ENCODE data around the gene CDYL. TPM values are rescaled to one million over a fixed set of nuclear protein-coding genes. Genes with fewer than 3 reads are reported as not detected.

CDYL gene
- total and polyA plus RNA-seq, 10 donors: 6.8 to 48.4 (median 35.3) TPM

DNA sequence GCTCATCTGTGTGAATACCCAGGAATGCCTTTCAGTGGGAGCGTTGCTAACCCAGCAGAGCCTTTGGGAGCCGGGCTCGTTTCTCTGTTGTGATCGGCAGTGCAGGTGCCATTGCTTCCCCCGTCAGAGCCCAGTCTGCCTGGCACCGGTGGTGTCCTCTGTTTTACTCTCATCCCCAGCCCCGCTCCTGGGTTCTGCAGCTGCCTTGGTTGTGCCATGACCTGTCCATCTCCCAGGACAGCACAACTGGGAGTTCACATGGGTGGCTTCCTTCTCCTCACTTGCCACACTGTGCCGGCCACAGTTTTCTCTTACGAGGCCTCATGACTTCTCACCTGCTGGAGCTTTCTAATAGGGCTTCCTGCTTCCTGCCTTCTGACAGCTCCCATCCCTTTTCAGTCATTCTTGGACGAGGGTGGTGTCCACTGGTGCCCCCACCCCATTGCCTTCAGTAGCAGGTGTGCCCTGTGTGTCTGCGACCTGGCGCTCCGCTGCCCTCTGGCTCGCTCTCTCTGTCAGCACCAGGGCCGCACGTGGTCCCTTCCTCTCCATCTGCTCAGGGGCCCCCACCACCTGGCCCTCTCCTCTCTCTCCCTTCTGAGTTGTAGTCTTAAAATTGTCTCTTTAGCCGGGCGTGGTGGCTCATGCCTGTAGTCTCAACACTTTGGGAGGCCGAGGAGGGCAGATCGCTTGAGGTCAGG, 116.7 kb downstream of the CDYL start:
- DNase-seq: no peak
- intact Hi-C loops (cut with DNase I; ENCODE audit: low total_unique reads): no loop called here
- Histone ChIP-seq H3K27me3 (replicated peaks in 1 of 7) (no peaks in the 10 kb centered on the region), H3K9me3 (no peaks in the 10 kb centered on the region), H3K4me1 (peaks cover 0 to 27% (median 9%) of the 10 kb centered on the region in 6 donors), H3K36me3 (peaks cover 0 to 59% (median 32%) of the 10 kb centered on the region in 6 donors), H3K27ac (no peak overlapping the region), H3K4me3 (no peak overlapping the region)
- TF ChIP-seq, protein P1, sequence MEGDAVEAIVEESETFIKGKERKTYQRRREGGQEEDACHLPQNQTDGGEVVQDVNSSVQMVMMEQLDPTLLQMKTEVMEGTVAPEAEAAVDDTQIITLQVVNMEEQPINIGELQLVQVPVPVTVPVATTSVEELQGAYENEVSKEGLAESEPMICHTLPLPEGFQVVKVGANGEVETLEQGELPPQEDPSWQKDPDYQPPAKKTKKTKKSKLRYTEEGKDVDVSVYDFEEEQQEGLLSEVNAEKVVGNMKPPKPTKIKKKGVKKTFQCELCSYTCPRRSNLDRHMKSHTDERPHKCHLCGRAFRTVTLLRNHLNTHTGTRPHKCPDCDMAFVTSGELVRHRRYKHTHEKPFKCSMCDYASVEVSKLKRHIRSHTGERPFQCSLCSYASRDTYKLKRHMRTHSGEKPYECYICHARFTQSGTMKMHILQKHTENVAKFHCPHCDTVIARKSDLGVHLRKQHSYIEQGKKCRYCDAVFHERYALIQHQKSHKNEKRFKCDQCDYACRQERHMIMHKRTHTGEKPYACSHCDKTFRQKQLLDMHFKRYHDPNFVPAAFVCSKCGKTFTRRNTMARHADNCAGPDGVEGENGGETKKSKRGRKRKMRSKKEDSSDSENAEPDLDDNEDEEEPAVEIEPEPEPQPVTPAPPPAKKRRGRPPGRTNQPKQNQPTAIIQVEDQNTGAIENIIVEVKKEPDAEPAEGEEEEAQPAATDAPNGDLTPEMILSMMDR (IDR thresholded peaks at IDR 0.05 in 8 of 11, conservative IDR thresholded peaks at IDR 0.05 in 3 of 11): no peak
- no peak for TF ChIP-seq POLR2A (IDR thresholded peaks at IDR 0.05)
- TF ChIP-seq POLR2AphosphoS5 (IDR thresholded peaks at IDR 0.05): peak in 1 of 3 donors; percentile 24
- 91 to 94% (median 91%) methylated on average over 20 of the region's 20 CpGs for whole genome bisulfite sequencing, 5 donors

DNA sequence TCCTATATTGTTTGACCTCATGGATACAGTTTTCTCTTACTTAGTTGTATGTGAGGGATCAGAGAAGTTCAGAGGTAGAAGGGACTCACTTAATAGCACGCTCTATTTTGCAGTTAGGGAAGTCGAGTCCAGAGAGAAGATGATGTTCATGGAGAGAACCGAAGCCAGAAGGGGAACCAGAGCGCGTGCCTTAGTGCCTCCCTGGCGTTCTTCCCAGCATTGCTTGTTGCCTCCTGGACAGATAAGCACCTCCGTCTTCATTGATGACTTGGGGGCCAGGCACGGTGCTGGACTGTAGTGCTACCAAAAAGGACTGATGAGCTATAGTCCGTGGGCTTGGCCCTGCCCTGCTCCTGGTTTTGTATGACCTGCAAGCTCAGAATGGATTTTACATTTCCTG, 117.8 kb downstream of the CDYL start:
- Histone ChIP-seq H3K36me3 (peaks cover 0 to 70% (median 42%) of the 10 kb centered on the region in 6 donors), H3K4me1 (peaks cover 0 to 16% (median 5%) of the 10 kb centered on the region in 6 donors), H3K27me3 (replicated peaks in 1 of 7) (no peaks in the 10 kb centered on the region), H3K27ac (no peak overlapping the region), H3K9me3 (peaks cover under 1 to 9% (median 5%) of the 10 kb centered on the region in 8 donors), H3K4me3 (no peak overlapping the region)
- TF ChIP-seq POLR2AphosphoS5 (IDR thresholded peaks at IDR 0.05) (no peak), POLR2A (IDR thresholded peaks at IDR 0.05) (no peak)
- TF ChIP-seq, protein P1 (IDR thresholded peaks at IDR 0.05 in 8 of 11, conservative IDR thresholded peaks at IDR 0.05 in 3 of 11): no peak
- no peak for DNase-seq
- intact Hi-C loops (cut with DNase I; ENCODE audit: low total_unique reads): no loop called here
- WGBS, 5 donors: 91 to 98% (median 94%) methylated on average over 9 of the region's 9 CpGs

DNA sequence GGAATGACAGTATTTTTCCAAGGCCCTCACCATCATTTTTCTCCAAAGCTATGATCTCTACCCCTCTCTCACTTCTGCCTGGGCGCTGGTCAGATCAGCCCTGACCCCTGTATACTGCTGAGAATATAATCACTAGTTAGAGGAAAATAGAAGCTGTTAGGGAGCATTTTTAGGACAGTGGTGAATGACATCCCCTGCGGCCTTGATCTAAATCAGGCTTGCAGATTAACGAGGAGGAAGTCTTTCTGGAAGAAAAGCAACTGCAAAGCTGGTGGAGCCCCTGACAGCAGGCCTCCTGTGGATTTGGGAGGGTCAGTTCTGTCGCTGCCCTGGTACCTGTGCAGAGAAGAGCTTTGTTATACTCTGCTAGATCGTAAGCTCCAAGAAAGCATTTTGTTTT, 119.8 kb downstream of the CDYL start:
- no peak for DNase-seq
- Histone ChIP-seq H3K4me1 (peaks cover 0 to 3% (median under 1%) of the 10 kb centered on the region in 6 donors), H3K4me3 (no peak overlapping the region), H3K27me3 (replicated peaks in 1 of 7) (no peaks in the 10 kb centered on the region), H3K9me3 (peaks cover 5 to 17% (median 11%) of the 10 kb centered on the region in 8 donors), H3K36me3 (peaks cover 0 to 80% (median 43%) of the 10 kb centered on the region in 6 donors), H3K27ac (no peak overlapping the region)
- intact Hi-C loops (cut with DNase I; ENCODE audit: low total_unique reads): no loop called here
- WGBS, 5 donors: 73 to 78% (median 74%) methylated on average over 5 of the region's 5 CpGs
- no peak for TF ChIP-seq POLR2A (IDR thresholded peaks at IDR 0.05)
- no peak for TF ChIP-seq POLR2AphosphoS5 (IDR thresholded peaks at IDR 0.05)
- TF ChIP-seq, protein P1 (IDR thresholded peaks at IDR 0.05 in 8 of 11, conservative IDR thresholded peaks at IDR 0.05 in 3 of 11): no peak

DNA sequence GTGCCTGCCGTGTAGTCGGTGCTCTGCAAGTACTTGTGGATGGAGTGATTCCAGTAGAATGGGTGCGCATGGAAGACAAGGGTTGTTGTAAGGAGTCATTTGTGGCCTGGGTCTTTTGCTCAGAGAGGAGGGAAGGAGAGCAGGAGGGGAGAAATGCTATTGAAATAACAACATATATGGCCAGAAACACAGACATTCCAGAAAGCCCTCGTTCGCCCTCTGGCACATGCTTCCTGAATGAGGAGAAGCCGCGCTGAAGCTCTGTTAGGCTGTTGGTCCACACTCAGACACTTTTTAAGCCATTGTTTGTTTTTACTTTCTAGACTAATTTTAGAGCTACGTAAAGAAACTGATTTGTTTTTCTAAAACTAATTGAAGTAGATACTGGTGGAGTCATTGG, 120.2 kb downstream of the CDYL start:
- TF ChIP-seq POLR2AphosphoS5 (IDR thresholded peaks at IDR 0.05) (no peak), POLR2A (IDR thresholded peaks at IDR 0.05) (no peak)
- TF ChIP-seq, protein P1 (IDR thresholded peaks at IDR 0.05 in 8 of 11, conservative IDR thresholded peaks at IDR 0.05 in 3 of 11): no peak

More for the DNA sequence above, 120.2 kb downstream of the CDYL start:
- H3K9me3 ChIP-seq: peaks cover 5 to 17% (median 11%) of the 10 kb centered on the region in 8 donors
- no peak overlapping the region for H3K27ac ChIP-seq
- peaks cover 0 to 78% (median 43%) of the 10 kb centered on the region in 6 donors for H3K36me3 ChIP-seq
- WGBS, 5 donors: 92 to 98% (median 95%) methylated on average over 8 of the region's 8 CpGs
- H3K27me3 ChIP-seq (replicated peaks in 1 of 7): no peaks in the 10 kb centered on the region
- intact Hi-C loops (cut with DNase I; ENCODE audit: low total_unique reads): no loop called here
- H3K4me3 ChIP-seq: no peak overlapping the region
- DNase-seq: no peak
- H3K4me1 ChIP-seq: peaks cover 0 to 7% (median 3%) of the 10 kb centered on the region in 6 donors
